CD4-positive, alpha-beta T cell treated with Interleukin-21 for 1 hour (primary cell): ENCODE results near the gene KDM4D.

Source experiments
- DNase-seq: peaks from one replicate; pipeline ENCODE4 v3.0.0-alpha.2; 2020

KDM4D gene

DNA sequence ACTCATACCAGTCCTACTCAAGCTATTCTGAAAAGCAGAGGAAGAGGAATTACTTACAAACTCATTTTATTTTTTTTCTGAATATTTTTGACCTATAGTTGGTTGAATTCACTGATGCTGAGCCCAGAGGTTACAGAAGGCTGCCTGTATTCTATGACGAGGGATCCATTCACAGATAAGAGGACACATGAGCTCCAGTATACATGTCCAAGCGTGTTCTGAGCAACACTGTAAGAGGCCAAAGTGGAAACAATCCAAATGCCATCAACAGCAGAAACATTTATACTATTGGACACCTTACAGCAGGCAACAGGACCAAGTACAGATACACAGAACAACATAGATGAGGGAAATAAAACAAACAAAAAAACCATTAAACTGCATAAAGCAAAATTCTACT, 61.8 kb downstream of the KDM4D start:
- DNase-seq, result no peak

DNA sequence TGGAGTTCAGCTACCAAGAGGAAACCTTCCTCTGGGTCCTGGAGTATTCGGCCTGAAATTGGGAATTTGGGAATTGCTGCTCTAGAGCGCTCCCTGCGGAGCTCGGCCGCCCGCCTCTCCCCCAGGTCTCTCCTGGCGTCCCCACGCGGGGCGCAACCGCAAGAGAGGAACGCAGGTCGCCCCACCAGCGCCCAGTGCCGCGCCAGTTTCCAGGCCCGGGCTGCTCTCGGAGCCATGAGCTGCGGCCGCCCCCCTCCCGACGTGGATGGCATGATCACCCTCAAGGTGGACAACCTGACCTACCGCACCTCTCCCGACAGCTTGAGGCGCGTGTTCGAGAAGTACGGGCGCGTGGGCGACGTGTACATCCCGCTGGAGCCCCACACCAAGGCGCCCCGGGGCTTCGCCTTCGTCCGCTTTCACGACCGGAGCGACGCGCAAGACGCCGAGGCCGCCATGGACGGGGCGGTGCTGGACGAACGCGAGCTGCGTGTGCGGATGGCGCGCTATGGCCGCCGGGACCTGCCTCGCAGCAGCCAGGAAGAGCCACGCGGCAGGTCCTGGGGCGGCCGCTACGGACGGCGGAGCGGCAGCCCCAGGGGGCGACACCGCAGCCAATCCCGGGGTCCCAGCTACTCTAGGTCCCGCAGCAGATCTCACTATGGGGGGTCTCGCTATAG, 64.0 kb downstream of the KDM4D start:
- DNase-seq, result peak; percentile 20

DNA sequence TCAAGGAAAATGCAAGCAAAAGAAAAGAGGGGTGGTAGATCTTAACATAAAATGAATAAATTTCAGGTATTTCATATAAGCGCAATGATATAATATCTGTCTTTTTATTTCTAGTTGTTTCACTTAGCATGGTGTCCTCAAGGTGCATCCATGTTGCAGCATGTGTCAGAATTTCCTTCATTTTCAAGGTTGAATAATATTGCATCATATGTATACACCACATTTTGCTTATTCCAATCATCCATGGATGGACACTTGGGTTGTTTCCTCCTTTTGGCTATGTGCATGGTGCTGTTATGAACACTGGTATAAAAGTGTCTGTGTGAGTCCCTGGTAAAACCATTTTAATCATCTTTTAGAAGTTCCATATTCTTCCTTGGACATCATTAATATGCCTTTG, 68.7 kb downstream of the KDM4D start:
- no peak for DNase-seq

DNA sequence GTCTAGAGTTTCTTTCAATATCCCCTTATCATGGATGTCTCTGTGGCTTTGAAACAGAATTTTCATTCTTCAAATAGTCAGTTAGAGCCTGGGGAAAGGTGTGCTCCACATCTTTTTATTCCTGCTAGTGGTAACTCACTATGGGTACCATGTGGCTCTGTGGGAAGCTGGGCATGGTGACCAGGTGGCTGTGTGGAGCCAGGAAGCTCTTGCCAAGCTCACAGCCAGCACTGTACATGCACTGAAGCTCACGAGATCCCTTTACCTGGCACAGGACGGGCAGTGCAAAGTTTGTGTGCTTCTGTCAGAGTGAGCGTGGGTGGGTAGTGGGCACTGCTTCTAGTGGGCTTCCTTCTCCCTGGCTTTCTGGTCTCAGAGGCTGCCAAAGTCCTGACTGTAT, 69.4 kb downstream of the KDM4D start:
- no peak for DNase-seq

DNA sequence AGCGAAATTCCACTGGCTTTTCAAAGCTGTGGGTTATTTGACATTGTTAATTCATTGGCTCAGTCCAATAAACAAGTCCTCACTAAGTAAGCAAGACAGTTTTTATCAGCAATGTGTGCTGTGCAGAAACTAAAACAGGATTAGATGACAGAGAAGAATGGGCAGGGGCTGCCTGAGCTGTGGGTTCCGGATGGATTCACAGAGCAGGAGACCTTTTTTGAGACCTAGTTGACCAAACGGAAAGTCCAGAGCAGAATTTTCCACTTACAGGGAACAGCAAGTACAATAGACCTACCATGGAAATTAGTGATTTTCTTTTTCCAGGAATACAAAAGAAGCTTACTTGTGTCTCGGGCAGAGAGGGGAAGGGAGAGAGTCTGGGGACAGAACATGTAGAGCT, 70.5 kb downstream of the KDM4D start:
- no peak for DNase-seq

DNA sequence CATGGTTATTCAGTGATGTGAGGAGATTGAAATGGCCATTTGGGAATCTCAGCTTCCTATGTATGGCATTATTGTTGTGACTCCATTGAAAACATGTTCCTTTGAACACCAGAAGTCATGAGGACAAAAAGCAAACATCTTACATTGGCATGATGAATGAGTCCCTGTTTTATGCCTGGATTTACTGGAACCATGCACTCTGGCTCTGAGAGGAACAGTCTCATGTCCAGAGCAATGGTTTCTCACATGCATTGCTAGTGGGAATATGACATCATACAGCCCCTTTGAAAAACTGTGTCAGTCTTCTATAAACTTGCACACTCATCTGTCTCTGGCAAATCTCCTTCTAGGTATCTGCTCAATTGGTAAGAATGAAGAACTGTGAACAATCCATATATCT, 72.3 kb downstream of the KDM4D start:
- no peak for DNase-seq
